T1000 (cell line): Measurements from ENCODE around the gene SNX24.
"Not testable (repeated sequence)": the region's sequence is repeated elsewhere in the genome, so short reads cannot be mapped to it uniquely, and the experiment has no call there.

Experiments used
- DNase-seq: peaks from one replicate; lab custom pipeline; 2025; ENCODE audit warnings: mixed read lengths; lab: John Stamatoyannopoulos, UW

Gene SNX24, protein sequence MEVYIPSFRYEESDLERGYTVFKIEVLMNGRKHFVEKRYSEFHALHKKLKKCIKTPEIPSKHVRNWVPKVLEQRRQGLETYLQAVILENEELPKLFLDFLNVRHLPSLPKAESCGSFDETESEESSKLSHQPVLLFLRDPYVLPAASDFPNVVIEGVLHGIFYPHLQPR

DNA sequence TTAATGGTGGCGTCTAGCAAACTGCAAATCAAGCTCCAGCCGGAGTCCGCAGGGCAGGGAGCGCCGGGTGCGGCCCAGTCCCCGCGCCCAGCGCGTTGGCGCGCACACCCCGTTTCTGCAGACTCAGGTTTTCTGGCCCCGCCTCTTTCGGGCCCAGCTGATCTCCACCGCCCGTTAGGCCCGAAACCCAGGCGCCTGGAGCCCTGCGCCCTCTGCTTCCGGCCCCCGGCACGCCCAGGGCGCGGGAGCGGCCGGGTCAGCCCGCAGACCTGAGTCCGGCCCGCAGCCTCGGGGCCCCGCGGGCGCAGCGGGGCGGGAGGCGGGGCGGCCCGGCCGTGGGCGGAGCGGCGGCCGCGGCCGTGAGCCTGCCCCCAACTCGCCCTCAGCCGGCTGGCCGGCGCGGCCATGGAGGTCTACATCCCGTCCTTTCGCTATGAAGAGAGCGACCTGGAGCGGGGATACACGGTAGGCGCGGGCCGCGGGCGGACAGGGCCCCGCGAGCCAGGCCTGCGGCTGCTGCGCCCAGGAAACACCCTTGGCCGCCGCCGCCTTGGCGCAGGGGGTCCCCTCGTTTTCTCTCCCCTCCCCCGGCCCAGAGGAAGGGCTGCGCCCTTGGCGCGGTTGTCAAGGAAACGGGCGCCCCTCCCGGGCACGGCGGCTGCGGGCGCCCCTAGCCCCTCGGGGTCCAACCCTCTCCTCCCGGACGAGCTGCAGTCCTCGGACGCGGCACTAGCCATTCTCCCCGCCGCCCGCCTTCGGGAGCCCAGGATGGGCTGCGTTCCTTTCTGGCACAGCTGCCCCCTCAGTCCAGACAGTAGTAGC, at the start of gene SNX24:
Gene SNX24 (plus strand): TSS at position 385 of the 822 bp plus-strand sequence. CDS start 21 bp downstream, at position 406.
- peak; percentile 68 for DNase-seq

DNA sequence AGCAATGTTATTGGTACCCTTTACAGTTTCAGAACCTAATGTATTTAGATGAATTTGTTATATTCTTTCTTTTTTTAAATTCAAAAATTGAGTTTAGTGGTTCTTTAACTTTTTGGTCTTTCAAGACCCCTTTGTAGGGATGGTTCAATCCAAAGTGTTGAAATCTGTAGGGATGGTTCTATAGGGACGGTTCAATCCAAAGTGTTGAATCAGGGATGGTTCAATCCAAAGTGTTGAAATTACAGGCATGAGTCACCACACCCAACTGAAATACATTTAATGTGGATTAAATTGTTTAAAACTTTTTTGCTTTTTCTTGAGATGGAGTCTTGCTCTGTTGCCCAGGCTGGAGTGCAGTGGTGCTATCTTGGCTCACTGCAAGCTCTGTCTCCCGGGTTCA, 39.9 kb upstream of the SNX24 start:
- DNase-seq: no peak

DNA sequence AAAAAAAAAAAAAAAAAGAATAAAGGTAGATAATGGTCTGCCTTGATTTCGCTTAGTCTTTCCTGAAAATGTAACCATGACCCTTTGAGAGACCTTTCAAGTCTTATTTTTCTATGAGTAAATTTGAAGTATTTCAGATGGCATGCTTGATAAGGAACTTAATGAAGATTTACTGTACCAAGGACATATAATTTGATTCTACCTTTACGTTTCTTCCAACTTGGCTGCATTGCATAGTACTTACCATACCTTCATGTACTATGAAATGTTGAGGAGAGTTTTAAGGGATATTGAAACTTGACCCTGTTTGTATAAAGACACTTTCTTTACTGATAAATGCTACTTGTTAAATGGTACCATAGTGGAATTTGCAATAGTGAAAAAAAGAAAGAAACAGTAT, 35.0 kb upstream of the SNX24 start:
- no peak for DNase-seq

DNA sequence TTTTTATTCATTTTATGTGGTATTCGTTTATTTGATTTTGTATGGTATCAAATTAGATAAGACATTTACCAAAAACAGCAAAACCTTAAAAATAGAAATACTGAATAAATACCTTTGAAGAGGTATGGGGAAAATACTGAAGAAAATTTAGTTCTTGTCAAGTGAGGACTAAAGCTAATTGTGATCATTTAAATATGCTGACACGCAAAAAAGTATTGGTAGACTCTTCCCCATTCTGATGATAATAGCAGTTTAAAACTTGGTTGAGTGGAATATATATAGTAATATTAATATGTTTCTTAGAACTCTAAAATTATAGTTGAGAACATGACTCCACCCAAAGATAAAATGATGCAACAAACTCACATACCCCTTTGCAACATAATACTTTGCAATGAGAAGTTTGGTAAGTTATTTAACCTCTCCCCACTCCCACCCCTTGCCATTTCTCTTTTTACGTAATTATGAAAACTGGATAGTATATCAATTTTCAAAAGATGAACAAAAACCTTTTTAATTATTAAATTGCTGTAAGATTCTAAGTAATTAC, 30.1 kb upstream of the SNX24 start:
- no peak for DNase-seq

DNA sequence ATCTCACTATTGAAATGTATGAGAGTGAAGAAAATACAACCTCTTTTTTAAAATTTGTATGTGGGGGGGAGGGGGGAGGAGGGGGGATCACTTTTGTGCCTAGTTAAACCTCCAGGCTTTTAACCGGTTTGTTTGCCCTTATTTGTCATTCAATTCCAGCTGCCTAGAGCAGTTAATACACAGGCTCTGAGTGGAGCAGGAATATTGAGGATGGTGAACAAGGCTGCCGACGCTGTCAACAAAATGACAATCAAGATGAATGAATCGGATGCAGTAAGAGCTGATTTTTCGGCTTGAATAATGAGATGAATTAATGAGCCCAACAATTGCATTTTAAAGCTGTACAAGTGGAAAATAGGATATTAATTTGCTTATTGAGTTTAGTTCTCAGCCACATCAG, 28.7 kb upstream of the SNX24 start:
- DNase-seq: no peak

DNA sequence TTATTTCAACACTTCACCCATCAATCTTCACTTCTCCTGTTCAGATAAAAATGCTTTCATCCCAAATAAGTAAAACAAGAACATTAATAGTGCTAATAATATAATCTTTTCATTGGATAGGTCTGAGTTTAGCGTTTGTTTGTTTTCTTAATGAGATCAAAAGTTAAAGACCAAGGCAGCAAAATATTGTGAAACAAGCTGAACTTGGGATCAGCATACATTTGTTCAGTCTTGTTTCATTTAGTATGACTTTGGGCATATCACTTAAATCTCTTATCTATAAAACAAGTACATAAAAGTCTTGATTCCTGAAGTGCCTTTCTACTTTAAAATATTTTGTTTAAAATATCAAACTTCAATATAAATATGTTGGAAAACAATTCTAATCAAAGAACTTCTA, 13.4 kb upstream of the SNX24 start:
- DNase-seq: no peak

DNA sequence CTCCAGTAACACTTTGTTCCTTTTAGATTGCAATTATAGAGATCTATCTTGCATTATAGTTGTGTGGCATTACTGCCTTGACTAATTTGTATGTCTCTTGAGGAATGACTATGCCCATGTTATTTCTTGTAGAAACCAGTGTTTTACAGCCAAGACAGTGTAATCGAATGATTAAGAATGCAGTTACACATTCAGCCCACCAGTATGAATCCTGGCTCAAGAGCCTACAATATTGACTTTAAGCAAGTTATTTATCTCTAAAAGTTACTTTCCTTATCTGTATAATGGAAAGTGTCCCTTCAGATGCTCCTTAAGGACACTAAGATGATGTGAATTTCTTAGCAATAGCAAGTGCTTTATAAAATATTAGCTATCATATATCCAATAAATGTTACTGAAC, 9.7 kb upstream of the SNX24 start:
- no peak for DNase-seq

DNA sequence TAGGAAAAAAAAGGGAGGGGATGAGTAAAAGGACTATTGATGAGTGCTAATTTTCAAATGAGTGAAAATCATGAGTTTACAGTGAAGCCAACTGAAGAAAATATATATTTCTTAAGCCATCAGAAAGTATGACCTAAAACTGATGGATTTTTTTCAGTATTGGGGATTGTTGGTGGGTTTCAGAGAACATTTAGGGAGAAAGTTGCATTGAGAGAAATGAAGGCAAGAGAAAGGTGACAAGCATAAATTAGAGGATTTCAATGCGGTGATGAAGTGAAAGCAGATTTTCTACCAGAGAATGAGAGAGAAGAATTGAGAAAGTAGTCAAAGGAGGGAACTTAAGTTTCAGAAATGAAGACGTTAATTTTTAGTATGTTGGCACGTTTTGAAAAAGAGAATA, 8.5 kb upstream of the SNX24 start:
- DNase-seq: no peak

DNA sequence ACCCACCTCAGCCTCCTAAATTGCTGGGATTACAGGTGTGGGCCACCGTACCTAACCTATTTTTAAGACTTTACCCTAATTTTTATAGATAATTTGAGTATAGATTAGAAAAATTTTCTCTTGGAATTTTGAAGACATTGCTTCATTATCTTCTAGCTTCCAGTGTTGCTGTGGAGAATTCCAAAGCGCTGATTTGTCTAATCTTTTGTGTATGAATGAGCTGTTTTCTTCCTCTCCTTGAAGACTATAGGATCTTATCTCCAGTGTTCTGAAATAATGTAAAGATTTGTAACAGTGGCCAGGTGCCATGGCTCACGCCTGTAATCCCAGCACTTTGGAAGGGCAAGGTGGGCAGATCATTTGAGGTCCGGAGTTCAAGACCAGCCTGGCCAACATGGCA, 5.7 kb upstream of the SNX24 start:
- DNase-seq: no peak

DNA sequence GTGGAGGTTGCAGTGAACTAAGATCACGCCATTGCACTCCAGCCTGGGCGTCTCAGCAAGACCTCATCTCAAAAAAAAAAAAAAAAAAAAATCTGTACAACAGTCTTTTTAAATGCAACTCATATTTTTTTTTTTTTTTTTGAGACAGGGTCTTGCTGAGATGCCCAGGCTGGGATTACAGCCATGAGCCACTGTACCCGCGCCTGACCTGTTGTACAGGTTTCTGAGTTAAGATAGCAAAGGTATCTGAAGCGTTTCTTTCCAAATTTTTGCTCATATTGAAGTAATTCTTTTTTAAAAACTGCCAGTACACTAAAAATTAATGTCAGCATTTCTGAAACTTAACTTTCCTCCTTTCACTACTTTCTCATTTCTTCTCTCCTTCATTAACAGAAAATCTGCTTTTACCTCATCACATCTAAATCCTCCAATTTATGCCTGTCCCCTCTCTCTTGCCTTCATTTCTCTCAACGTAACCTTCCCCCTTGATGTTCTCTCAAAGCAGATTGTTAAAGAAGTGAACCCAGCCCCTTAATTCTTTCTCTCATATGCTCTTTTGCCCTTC, 3.3 kb upstream of the SNX24 start:
- DNase-seq: no peak

DNA sequence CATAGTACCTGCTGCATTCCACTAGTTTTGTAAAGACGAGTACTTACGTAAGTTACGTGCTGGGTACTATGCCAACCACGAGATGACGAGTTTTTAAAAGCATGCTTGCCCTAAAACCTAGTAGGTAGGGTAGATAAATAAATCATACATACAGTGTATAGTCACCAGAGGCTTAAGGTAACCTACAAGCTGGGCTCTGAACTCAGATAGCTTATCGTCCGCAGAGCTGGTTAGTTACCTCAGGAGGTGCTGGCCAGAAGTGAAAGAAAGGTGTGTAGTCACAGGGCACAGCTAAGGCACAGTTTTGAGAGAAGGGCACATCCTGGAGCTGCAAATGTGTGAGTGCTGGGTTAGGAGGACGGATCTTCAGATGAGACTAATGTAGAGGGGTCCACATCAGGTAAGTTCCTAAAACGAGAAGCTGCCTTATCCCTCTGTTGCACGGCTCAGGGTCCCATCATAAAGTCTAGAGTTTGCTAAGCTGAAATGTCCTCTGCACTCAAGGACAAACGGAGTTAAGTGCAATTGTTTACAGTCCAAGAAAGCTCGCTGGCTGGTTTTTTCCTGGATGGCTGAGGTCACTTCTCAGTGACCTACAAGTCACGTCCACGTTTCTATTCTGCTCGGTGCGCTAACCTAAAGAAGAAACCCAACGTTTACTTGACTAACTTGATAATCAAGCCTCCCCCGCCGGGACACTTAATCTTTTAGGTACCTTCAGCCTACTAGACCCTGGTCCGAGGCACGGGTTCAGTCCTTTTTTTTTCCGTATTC, 1.1 kb upstream of the SNX24 start:
- DNase-seq: no peak

DNA sequence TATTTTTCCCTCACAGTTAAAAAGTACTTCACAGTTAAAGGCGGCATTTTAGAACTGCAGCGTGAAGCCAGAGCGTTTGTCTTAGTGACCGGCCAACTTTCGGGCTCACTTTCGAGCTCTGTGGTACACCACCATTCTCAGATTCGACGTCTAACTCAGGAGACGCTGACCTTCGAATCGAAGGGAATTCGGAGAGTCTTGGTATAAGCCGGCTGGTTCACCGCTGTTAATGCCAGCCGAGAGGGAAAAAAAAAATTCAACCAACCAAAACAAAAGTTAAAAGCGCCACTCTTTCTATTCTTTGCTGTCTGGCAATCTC, 544 bp upstream of the SNX24 start:
- DNase-seq: peak; percentile 33

DNA sequence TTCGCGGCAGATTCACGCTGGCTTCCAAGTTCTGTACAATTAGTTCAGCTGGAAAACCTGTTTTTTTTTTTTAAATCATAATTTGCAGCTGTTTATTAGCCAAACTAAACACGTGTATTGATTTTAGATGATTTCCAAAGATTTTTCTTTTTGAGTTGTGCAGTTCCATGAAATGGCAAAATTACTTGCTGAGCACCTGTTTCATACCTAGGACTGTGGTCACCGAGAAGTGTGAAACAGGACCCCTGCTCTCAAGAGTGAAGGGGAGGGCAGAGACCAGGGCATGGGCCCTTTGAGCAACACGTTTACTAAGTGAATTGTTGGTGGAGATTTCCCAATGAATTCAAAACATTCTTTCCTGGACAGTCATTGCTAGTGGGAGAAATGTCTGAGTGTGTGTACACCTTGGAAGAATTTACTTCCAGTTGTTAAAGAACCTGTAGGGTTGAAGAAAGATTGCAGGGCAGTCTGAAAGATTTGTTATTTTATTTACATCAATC, 688 bp downstream of the SNX24 start:
- no peak for DNase-seq

DNA sequence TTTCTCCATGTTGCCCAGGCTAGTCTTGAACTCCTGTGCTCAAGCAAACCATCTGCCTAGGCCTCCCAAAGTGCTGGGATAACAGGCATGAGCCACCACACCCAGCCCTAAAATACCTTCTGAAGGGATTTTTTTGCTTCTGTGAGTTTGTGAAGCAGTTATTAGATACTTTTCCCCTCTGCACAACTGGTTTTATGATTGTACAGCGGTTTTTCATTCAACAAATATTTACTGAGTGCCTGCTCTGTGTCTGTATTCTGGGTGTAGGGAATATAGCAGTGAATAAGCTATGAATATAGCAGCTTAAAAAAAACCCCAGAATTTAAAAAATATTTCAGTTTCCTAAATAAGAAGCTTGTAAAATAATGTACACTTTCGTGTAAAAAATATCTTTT, 2.3 kb downstream of the SNX24 start:
- no peak for DNase-seq

DNA sequence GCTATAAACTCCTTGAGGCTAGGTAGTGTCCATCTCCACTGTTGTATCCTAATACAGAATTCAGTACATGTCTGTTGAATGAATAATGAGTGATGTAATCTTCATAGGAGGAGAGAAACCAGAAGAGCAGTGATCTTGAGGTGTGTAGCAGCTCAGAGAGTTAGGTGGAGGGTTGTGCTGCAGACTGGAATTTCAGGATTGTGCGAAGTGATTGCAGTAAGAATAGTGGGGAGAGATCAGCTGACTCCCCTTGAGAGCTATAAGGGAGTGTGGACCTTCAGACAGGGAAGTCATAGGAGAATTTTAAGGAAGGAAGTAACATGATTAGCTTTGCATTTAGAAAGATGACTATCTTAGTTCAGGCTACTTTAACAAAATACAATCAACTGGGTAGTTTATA, 4.4 kb downstream of the SNX24 start:
- no peak for DNase-seq

DNA sequence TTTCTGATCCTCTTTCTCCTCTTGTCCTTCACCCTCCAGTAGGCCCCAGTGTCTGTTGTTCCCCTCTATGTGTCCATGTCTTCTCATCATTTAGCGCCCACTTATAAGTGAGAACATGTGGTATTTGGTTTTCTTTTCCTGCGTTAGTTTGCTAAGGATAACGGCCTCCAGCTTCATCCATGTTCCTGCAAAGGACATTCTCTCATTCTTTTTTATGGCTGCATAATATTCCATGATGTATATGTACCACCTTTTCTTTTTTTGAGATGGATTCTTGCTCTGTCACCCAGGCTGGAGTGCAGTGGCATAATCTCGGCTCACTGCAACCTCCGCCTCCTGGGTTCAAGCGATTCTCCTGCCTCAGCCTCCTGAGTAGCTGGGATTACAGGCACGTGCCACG, 12.1 kb downstream of the SNX24 start:
- DNase-seq: not testable (repeated sequence)

DNA sequence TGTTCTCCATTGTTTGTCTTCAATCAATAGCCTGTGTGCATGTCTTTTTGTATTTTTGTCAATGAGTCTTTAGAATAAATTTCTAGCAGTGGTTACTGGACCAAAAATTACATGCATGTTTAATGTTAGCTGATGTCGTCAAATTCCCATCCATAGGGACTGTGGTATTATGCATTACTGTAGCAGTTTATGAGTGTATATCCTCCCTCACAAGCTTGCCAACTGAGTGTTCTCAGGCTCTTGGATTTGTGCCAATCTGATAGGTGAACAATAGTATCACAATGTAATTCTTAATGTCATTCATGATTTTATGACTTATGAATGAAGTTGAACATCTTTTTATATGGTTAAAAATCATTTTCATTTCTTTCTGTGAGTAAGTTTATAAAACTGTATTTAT, 13.0 kb downstream of the SNX24 start:
- no peak for DNase-seq

DNA sequence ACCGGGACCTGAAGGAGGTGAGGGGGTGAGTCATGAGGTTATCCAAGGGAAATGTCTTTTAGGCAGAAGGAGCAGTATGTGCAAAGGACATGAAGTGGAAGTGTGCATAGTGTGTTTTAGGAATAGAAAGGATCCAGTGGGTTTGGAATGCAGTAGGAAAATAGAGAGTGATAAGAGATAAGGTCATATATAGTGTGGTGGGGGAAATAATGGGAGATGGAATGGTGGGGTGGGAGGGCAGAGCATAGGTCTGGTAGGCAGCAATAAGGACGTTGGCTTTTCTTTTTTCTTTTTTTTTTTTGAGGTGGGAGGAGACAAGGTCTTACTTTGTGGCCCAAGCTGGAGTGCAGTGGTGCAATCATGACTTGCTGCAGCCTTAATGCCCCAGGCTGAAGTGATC, 17.8 kb downstream of the SNX24 start:
- DNase-seq: no peak

DNA sequence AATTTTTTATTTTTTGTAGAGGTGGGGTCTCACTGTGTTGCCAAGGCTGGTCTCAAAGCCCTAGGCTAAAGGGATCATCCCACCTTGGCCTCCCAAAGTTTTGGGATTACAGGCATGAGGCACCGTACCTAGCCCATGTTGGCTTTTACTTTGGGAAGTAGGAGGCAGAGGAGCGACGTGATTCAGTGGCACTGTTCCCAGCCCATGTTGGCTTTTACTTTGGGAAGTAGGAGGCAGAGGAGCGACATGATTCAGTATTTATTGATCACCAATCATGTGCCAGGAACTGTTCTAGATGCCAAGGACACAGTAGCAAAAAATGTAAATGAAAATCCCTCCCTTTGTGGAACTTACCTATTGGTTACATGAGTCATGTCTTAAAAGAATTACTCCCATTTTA, 18.3 kb downstream of the SNX24 start:
- DNase-seq: no peak

DNA sequence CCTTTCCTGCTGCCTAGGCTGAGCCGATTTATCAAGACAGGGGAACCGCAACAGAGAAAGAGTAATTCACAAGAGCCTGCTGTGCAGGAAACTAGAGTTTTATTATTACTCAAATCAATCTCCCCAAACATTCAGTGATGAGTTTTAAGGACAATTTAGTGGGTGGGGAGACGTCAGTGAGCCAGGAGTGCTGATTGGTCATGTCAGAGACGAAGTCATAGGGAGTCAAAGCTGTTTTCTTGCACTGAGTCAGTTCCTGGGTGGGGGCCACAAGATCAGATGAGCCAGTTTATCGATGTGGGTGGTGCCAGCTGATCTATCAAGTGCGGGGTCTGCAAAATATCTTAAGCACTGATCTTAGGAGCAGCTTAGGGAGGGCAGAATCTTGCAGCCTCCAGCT, 19.0 kb downstream of the SNX24 start:
- DNase-seq: no peak

DNA sequence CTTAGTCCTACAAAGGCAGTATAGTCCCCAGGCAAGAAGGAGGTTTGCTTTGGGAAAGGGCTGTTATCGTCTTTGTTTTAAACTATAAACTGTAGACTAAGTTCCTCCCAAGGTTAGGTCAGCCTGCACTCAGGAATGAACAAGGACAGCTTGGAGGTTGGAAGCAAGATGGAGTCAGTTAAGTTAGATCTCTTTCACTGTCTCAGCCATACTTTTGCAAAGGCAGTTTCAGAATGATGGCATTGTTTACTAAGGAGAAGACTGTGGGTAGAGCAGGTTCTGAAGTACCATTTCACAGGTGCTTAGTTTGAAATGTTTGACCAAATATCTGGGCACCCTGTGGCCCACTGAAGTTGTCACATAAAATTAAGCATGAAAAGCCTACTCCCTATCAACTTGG, 19.4 kb downstream of the SNX24 start:
- DNase-seq: no peak

DNA sequence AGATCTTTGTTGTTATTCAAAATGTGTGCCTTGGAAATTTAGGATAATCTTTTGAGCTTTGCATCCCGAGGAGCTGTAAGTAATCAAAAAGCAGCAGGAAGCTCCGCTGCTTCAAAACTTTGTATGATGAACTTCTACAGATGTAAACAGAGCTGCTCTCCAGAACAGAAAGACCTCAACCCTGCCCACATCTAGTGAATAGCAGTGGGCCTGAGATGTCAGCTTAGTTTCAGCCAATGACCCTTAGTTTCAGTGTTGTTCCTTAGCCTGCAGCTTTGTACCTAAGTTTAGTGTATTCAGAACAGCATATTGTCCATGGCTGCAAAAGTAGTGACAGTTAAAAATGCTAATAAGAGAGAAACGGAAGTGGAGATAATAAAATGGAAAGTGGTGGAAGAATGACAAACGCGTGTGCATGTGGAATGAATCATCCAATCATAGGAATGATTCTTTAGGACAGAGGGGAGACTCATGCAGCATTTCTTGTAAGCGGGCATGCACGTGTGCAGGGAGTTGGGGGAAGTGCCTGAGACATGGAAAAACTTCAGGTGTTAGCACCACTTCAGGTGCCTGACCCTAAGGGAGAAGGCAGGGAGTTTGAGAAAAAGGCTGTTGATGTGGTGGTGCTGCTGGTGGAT, 24.9 kb downstream of the SNX24 start:
- DNase-seq: no peak
